ENCODE measurements around the gene SERP2. TPM values are rescaled to one million over a fixed set of nuclear protein-coding genes. Genes with fewer than 3 reads are reported as not detected.
A peak's percentile ranks its signal among the peaks of the same experiment; 100 is the strongest.

Gene SERP2
- not detected in 2 replicates for total RNA-seq (2011; cell fraction: chromatin; rRNA removed; ENCODE audit: low replicate concordance)
- total RNA-seq (2011; cell fraction: nucleolus; rRNA removed) = not detected in 2 replicates
- not detected in 2 replicates for total RNA-seq (2011; cell fraction: nucleoplasm; rRNA removed)
- total RNA-seq (2014; rRNA removed) (not detected in 2 replicates), total RNA-seq (2014; rRNA removed; fragmentation: Illumina TruSeq; extraction: Trizol) (not detected in 2 replicates), total RNA-seq (2015; rRNA removed; fragmentation: Illumina TruSeq; extraction: Trizol) (not detected in 2 replicates), total RNA-seq (2021) (not detected in 2 replicates), polyA plus RNA-seq (2011; rRNA removed) (not detected in 2 replicates), polyA plus RNA-seq (2014; fragmentation: Illumina TruSeq; extraction: Trizol) (not detected in 2 replicates), polyA plus RNA-seq (2014; fragmentation: Nextera tagmentation; extraction: Ambion mirVana) (not detected), polyA plus RNA-seq (2014; rRNA removed) (0.13 TPM in 1 of 2 replicates, not detected in the other), polyA minus RNA-seq (2011; rRNA and poly(A)+ RNA removed) (not detected in 2 replicates), Bru-seq, nascent RNA (percentile 13 among the genes with signal in this experiment), BruChase-seq, experiment 1, labeled RNA remaining after a 2-hour chase (percentile 4 among the genes with signal in this experiment), BruChase-seq, experiment 2, labeled RNA remaining after a 6-hour chase (percentile 10 among the genes with signal in this experiment)
- polyA plus RNA-seq (2011; cell fraction: cytosol; rRNA removed) = not detected in 2 replicates
- not detected in 2 replicates for polyA plus RNA-seq (2011; cell fraction: nucleus; rRNA removed)
- not detected in 2 replicates for polyA plus RNA-seq (2012)
- polyA minus RNA-seq (2011; cell fraction: cytosol; rRNA and poly(A)+ RNA removed) = not detected in 2 replicates
- polyA minus RNA-seq (2011; cell fraction: nucleus; rRNA and poly(A)+ RNA removed) = not detected in 2 replicates
- long read RNA-seq, experiment 1 = 0 reads
- long read RNA-seq, experiment 2 = 0 reads
- long read RNA-seq, experiment 3 = 0 reads

DNA sequence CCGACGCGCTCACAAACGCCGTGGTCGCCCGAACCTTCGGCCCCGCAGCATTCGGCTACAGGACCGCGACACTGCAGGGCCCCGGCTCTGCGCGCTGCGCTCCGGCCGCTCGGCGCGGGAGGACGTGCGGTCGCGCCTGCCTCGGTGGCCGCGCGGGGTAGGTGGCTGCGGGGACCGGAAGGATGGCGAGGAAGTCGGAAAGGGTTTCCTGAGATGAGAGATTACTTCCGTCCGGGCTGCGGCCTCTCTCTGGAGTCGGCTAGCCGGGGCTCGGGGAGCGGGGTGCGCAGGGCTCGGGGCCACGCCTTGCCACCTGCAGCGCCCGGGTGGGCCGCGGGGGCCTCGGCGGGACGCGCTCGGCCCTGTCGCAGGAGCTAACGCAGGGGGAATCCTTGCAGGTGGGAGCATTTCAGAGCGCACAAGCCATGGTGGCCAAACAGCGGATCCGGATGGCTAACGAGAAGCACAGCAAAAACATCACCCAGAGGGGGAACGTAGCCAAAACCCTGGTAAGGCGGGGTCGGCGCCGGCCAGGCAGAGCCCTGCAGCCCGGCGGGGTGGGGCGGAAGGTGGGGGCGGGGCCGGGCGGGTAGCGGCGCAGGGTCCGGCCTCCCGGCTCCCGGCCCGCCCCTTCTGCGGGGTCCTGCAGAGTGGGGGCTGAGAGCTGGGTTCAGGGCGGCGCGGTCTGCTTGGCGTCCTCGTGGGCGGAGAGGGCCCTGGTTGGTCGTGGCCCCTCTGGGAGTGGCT is at the start of gene SERP2:
TSS of gene SERP2 (plus strand) at position 224 of the 747 bp plus-strand sequence. CDS start at position 426, 202 bp downstream.
- no peaks in the 10 kb centered on the region for H4K20me1 ChIP-seq (replicated peaks; ENCODE audit: control insufficient read depth, insufficient read depth, low read length)
- no peaks in the 10 kb centered on the region for H3K79me2 ChIP-seq (ENCODE audit: control insufficient read depth, insufficient read depth, low read length)
- CTCF ChIA-PET (ENCODE audit: low intra/inter-chr PET ratio) = no interaction called here
- H3K4me1 ChIP-seq (replicated peaks in 1 of 2; ENCODE audit: control insufficient read depth in 2 of 2, insufficient read depth in 2 of 2, low read length in 2 of 2) = peaks cover 0 to 8% of the 10 kb centered on the region in 2 experiments; a peak in 2 of 5 replicates
- no peak within 1 kb of the TSS for H3K4me2 ChIP-seq (ENCODE audit: insufficient read depth, low read length)
- in situ Hi-C loops (cut with MboI) (no loop called here), intact Hi-C loops (cut with micrococcal nuclease) (no loop called here)
- no TSS peak for BruUV-seq (replicated peaks)
- TF ChIP-seq SAFB (IDR thresholded peaks at IDR 0.05; ENCODE audit: borderline replicate concordance, low read depth, low read length) = no peak
- WGBS (ENCODE audit: insufficient coverage, low coverage, missing lambda C conversion rate) = no CpG with 5 or more reads among the region's 83 CpGs
- H3K9me3 ChIP-seq (replicated peaks; ENCODE audit: control insufficient read depth, insufficient read depth, low read depth, low read length) = no peaks in the 10 kb centered on the region
- no peak within 1 kb of the TSS for H3K27ac ChIP-seq (ENCODE audit: extremely low read depth, low read depth, low read length)
- no peak within 1 kb of the TSS for H3K4me3 ChIP-seq
- no peak for ATAC-seq
- H3K36me3 ChIP-seq (ENCODE audit: control insufficient read depth, insufficient read depth, low read length) = no peaks in the 10 kb centered on the region
- H2AFZ ChIP-seq (ENCODE audit: low read depth, low read length) = no peak within 1 kb of the TSS
- FAIRE-seq = no peak
- POLR2A ChIA-PET = no interaction called here
- H3K9me1 ChIP-seq (ENCODE audit: control insufficient read depth, insufficient read depth, low read length) = no peaks in the 10 kb centered on the region
- no peak for DNase-seq (ENCODE audit: extremely low read depth in 1 of 4, low spot score in 3 of 4)
- H3K27me3 ChIP-seq (ENCODE audit: control insufficient read depth in 2 of 2, insufficient read depth in 2 of 2, low read length in 2 of 2) = no peaks in the 10 kb centered on the region
- H3K9ac ChIP-seq (ENCODE audit: insufficient read depth in 1 of 2, low read depth in 2 of 2, low read length in 2 of 2) = no peak within 1 kb of the TSS

Measured in K562 (cell line).